Naive B cell (primary cell): Measurements from ENCODE around the gene PTDSS2. TPM values are rescaled to one million over a fixed set of nuclear protein-coding genes. Genes with fewer than 3 reads are reported as not detected.
"Not testable (repeated sequence)": the region's sequence is repeated elsewhere in the genome, so short reads cannot be mapped to it uniquely, and the experiment has no call there.

ENCODE experiments used
- ATAC-seq, 2 donors: fragments of 150-1000 bp; cut with Tn5 transposase; 2 replicates each; pipeline ENCODE4 v1.10.0; 2021; ENCODE audit warnings: low read depth in 2 of 2, mild to moderate bottlenecking in 2 of 2, moderate library complexity in 2 of 2
- DNase-seq: peaks from one replicate; pipeline ENCODE4 v3.0.0; 2022
- H3K27ac Mint-ChIP-seq, 6 donors: one replicate each; pipeline ENCODE4 v1.8.0; 2020 to 2022; ENCODE audit warnings: mild to moderate bottlenecking in 6 of 6, mixed read lengths in 6 of 6, moderate library complexity in 5 of 6, inconsistent platforms in 2 of 6
- H3K27me3 Mint-ChIP-seq, 3 donors: one replicate each; pipeline ENCODE4 v1.8.0; 2021 to 2022; ENCODE audit warnings: mixed read lengths in 3 of 3, mild to moderate bottlenecking in 1 of 3
- H3K36me3 Mint-ChIP-seq, 2 donors: one replicate each; pipeline ENCODE4 v1.8.0; 2020 to 2022; ENCODE audit warnings: mixed read lengths in 2 of 2, inconsistent platforms in 1 of 2, mild to moderate bottlenecking in 1 of 2
- H3K4me1 Mint-ChIP-seq, 3 donors: one replicate each; pipeline ENCODE4 v1.8.0; 2020 to 2022; ENCODE audit warnings: mixed read lengths in 3 of 3, inconsistent platforms in 1 of 3, mild to moderate bottlenecking in 1 of 3, moderate library complexity in 1 of 3
- H3K4me3 Mint-ChIP-seq, 8 donors: one replicate each; pipeline ENCODE4 v1.8.0; 2020 to 2022; ENCODE audit warnings: mild to moderate bottlenecking in 8 of 8, mixed read lengths in 8 of 8, moderate library complexity in 8 of 8, inconsistent platforms in 2 of 8
- H3K9me3 Mint-ChIP-seq, 7 donors: one replicate each; pipeline ENCODE4 v1.8.0; 2020 to 2022; ENCODE audit warnings: mixed read lengths in 7 of 7, mild to moderate bottlenecking in 5 of 7, inconsistent platforms in 2 of 7, moderate library complexity in 1 of 7
- polyA plus RNA-seq, 6 donors: library from polyadenylated mRNA; unstranded; fragments of 300-500 nt; fragmentation: Illumina TruSeq; gene quantifications; one replicate each; pipeline ENCODE4 v1.2.3, GENCODE V29; 2021; ENCODE audit warnings: low read depth in 6 of 6

Gene PTDSS2
- polyA plus RNA-seq, 6 donors from 2014 or later: 5.5 to 12.3 (median 10.3) TPM

GRCh38 chr11:409008-409599, 41.0 kb upstream of the PTDSS2 start:
- Mint-ChIP-seq H3K9me3 (no peaks in the 10 kb centered on the region), H3K27me3 (peaks cover 0 to 14% (median 0%) of the 10 kb centered on the region in 3 donors), H3K4me3 (peak overlapping the region in 1 of 8 donors; percentile 15), H3K36me3 (no peaks in the 10 kb centered on the region), H3K4me1 (peaks cover 7 to 11% (median 8%) of the 10 kb centered on the region in 3 donors), H3K27ac (no peak overlapping the region)
- no peak for ATAC-seq
- no peak for DNase-seq

GRCh38 chr11:409600-410483, 40.2 kb upstream of the PTDSS2 start:
- Mint-ChIP-seq H3K9me3 (no peaks in the 10 kb centered on the region), H3K36me3 (no peaks in the 10 kb centered on the region), H3K27ac (peak overlapping the region in 1 of 6 donors; percentile 60), H3K4me3 (peak overlapping the region in 1 of 8 donors; percentile 35), H3K4me1 (peaks cover 14 to 16% (median 15%) of the 10 kb centered on the region in 3 donors), H3K27me3 (peaks cover 0 to 7% (median 0%) of the 10 kb centered on the region in 3 donors)
- DNase-seq: no peak
- no peak for ATAC-seq

GRCh38 chr11:410711-411110, 39.4 kb upstream of the PTDSS2 start:
- H3K27me3 Mint-ChIP-seq, H3K4me3 Mint-ChIP-seq, H3K36me3 Mint-ChIP-seq, H3K27ac Mint-ChIP-seq, DNase-seq, ATAC-seq, H3K9me3 Mint-ChIP-seq: not testable (repeated sequence)
- H3K4me1 Mint-ChIP-seq: peaks cover 14 to 22% (median 17%) of the 10 kb centered on the region in 3 donors

GRCh38 chr11:411520-411919, 38.6 kb upstream of the PTDSS2 start:
- not testable (repeated sequence) for H3K27me3 Mint-ChIP-seq, H3K4me3 Mint-ChIP-seq, H3K27ac Mint-ChIP-seq, H3K36me3 Mint-ChIP-seq, ATAC-seq, H3K9me3 Mint-ChIP-seq, DNase-seq
- H3K4me1 Mint-ChIP-seq: peaks cover 20 to 28% (median 25%) of the 10 kb centered on the region in 3 donors

- no peak overlapping the region for H3K27ac Mint-ChIP-seq
- no peak for ATAC-seq
- DNase-seq: no peak
Observed at GRCh38 chr11:412641-413119, 37.4 kb upstream of the PTDSS2 start.

GRCh38 chr11:413120-414081, 36.7 kb upstream of the PTDSS2 start:
- no peaks in the 10 kb centered on the region for H3K9me3 Mint-ChIP-seq
- H3K36me3 Mint-ChIP-seq: no peaks in the 10 kb centered on the region
- peak overlapping the region; percentile 22 to 87 (median 54) for H3K4me3 Mint-ChIP-seq
- peaks cover 0 to 13% (median 0%) of the 10 kb centered on the region in 3 donors for H3K27me3 Mint-ChIP-seq
- no peak overlapping the region for H3K27ac Mint-ChIP-seq
- ATAC-seq: no peak
- H3K4me1 Mint-ChIP-seq: peaks cover 23 to 32% (median 29%) of the 10 kb centered on the region in 3 donors
- no peak for DNase-seq

More at GRCh38 chr11:412641-413119, 37.4 kb upstream of the PTDSS2 start:
- Mint-ChIP-seq H3K9me3 (no peaks in the 10 kb centered on the region), H3K4me3 (no peak overlapping the region), H3K27me3 (peaks cover 0 to 6% (median 0%) of the 10 kb centered on the region in 3 donors), H3K4me1 (peaks cover 22 to 31% (median 28%) of the 10 kb centered on the region in 3 donors), H3K36me3 (no peaks in the 10 kb centered on the region)

- Mint-ChIP-seq H3K27ac (peak overlapping the region; percentile 10 to 82 (median 54)), H3K27me3 (peaks cover 0 to 16% (median 0%) of the 10 kb centered on the region in 3 donors)
Observed at GRCh38 chr11:414318-414857, 35.7 kb upstream of the PTDSS2 start.

GRCh38 chr11:415640-416041, 34.4 kb upstream of the PTDSS2 start:
- peak overlapping the region in 1 of 6 donors; percentile 65 for H3K27ac Mint-ChIP-seq
- peaks cover 0 to 16% (median 0%) of the 10 kb centered on the region in 3 donors for H3K27me3 Mint-ChIP-seq
- H3K4me1 Mint-ChIP-seq: peaks cover 26 to 32% (median 29%) of the 10 kb centered on the region in 3 donors
- ATAC-seq: no peak
- DNase-seq: no peak
- H3K4me3 Mint-ChIP-seq: peak overlapping the region; percentile 80 to 96 (median 89)
- no peaks in the 10 kb centered on the region for H3K36me3 Mint-ChIP-seq
- no peaks in the 10 kb centered on the region for H3K9me3 Mint-ChIP-seq

More at GRCh38 chr11:414318-414857, 35.7 kb upstream of the PTDSS2 start:
- peak; percentile 16 to 22 for ATAC-seq
- Mint-ChIP-seq H3K4me3 (peak overlapping the region; percentile 80 to 96 (median 89)), H3K9me3 (no peaks in the 10 kb centered on the region), H3K4me1 (peaks cover 26 to 32% (median 29%) of the 10 kb centered on the region in 3 donors), H3K36me3 (no peaks in the 10 kb centered on the region)
- DNase-seq: no peak

- peaks cover 0 to 16% (median 0%) of the 10 kb centered on the region in 3 donors for H3K27me3 Mint-ChIP-seq
- H3K36me3 Mint-ChIP-seq: no peaks in the 10 kb centered on the region
- H3K9me3 Mint-ChIP-seq: no peaks in the 10 kb centered on the region
- ATAC-seq: peak; percentile 4 to 8
- DNase-seq: no peak
- peak overlapping the region in 1 of 6 donors; percentile 96 for H3K27ac Mint-ChIP-seq
- peak overlapping the region; percentile 80 to 96 (median 89) for H3K4me3 Mint-ChIP-seq
- H3K4me1 Mint-ChIP-seq: peaks cover 26 to 32% (median 29%) of the 10 kb centered on the region in 3 donors
Observed at GRCh38 chr11:416051-416756, 33.9 kb upstream of the PTDSS2 start.

GRCh38 chr11:416757-417621, 33.1 kb upstream of the PTDSS2 start:
- ATAC-seq: peak; percentile 57 to 62
- DNase-seq: peak; percentile 37
- Mint-ChIP-seq H3K27ac (no peak overlapping the region), H3K9me3 (no peaks in the 10 kb centered on the region), H3K27me3 (peaks cover 0 to 16% (median 0%) of the 10 kb centered on the region in 3 donors), H3K4me3 (peak overlapping the region; percentile 8 to 94 (median 77)), H3K36me3 (no peaks in the 10 kb centered on the region), H3K4me1 (peaks cover 26 to 32% (median 29%) of the 10 kb centered on the region in 3 donors)

GRCh38 chr11:417652-418342, 32.3 kb upstream of the PTDSS2 start:
- peak overlapping the region; percentile 59 to 85 (median 76) for H3K4me3 Mint-ChIP-seq
- peaks cover 26 to 34% (median 29%) of the 10 kb centered on the region in 3 donors for H3K4me1 Mint-ChIP-seq
- H3K27ac Mint-ChIP-seq: peak overlapping the region in 1 of 6 donors; percentile 79
- H3K27me3 Mint-ChIP-seq: peaks cover 0 to 16% (median 0%) of the 10 kb centered on the region in 3 donors
- no peak for ATAC-seq
- no peaks in the 10 kb centered on the region for H3K36me3 Mint-ChIP-seq
- H3K9me3 Mint-ChIP-seq: no peaks in the 10 kb centered on the region
- DNase-seq: no peak
